ACC112 (cell line): ENCODE results near the gene FBP1.
"Not testable (repeated sequence)": the region's sequence is repeated elsewhere in the genome, so short reads cannot be mapped to it uniquely, and the experiment has no call there.

Source experiments
- H2AFZ ChIP-seq: fragments of 200-600 bp; sonication (generic); one replicate; pipeline ENCODE4 v1.6.0; 2017; ENCODE audit warnings: antibody characterized with exemption, low read length; ENCODE audit not compliant: unreplicated experiment
- H3K27ac ChIP-seq: fragments of 200-600 bp; sonication (generic); 2 replicates; pipeline ENCODE4 v1.5.1; 2014; ENCODE audit warnings: low read depth, mild to moderate bottlenecking, antibody characterized with exemption, low read length, moderate library complexity
- H3K27me3 ChIP-seq: fragments of 200-600 bp; sonication (generic); 2 replicates; pipeline ENCODE4 v1.6.1; 2014; ENCODE audit warnings: mild to moderate bottlenecking, antibody characterized with exemption, low read length, moderate library complexity, mixed read lengths; ENCODE audit not compliant: insufficient read depth
- H3K36me3 ChIP-seq: fragments of 200-600 bp; sonication (generic); 2 replicates; pipeline ENCODE4 v1.6.1; 2016; ENCODE audit warnings: mild to moderate bottlenecking, antibody characterized with exemption, low read length, moderate library complexity, mixed read lengths; ENCODE audit not compliant: insufficient read depth
- H3K4me1 ChIP-seq: fragments of 200-600 bp; sonication (generic); one replicate; pipeline ENCODE4 v1.6.1; 2016; ENCODE audit warnings: low read length, mixed read lengths; ENCODE audit not compliant: insufficient read depth, unreplicated experiment, control insufficient read depth
- H3K4me3 ChIP-seq: fragments of 200-600 bp; sonication (generic); 2 replicates; pipeline ENCODE4 v1.5.1; 2014; ENCODE audit warnings: mild to moderate bottlenecking, low read depth, low read length
- H3K79me2 ChIP-seq: fragments of 200-600 bp; sonication (generic); one replicate; pipeline ENCODE4 v1.6.0; 2016; ENCODE audit warnings: low read length; ENCODE audit not compliant: control insufficient read depth, unreplicated experiment, insufficient read depth

FBP1 gene

GRCh38 chr9:94577036-94577435, 62.3 kb downstream of the FBP1 start:
- no peak overlapping the region for H3K4me3 ChIP-seq
- H3K79me2 ChIP-seq: no peaks in the 10 kb centered on the region
- peaks cover 22% of the 10 kb centered on the region for H3K27me3 ChIP-seq
- H3K36me3 ChIP-seq: no peaks in the 10 kb centered on the region
- no peaks in the 10 kb centered on the region for H3K4me1 ChIP-seq
- no peak overlapping the region for H3K27ac ChIP-seq
- no peak overlapping the region for H2AFZ ChIP-seq

GRCh38 chr9:94576131-94576530, 63.2 kb downstream of the FBP1 start:
- Histone ChIP-seq H3K36me3 (no peaks in the 10 kb centered on the region), H3K27me3 (peaks cover 31% of the 10 kb centered on the region), H3K27ac (no peak overlapping the region), H3K79me2 (no peaks in the 10 kb centered on the region), H3K4me3 (no peak overlapping the region), H2AFZ (no peak overlapping the region), H3K4me1 (no peaks in the 10 kb centered on the region)

DNA sequence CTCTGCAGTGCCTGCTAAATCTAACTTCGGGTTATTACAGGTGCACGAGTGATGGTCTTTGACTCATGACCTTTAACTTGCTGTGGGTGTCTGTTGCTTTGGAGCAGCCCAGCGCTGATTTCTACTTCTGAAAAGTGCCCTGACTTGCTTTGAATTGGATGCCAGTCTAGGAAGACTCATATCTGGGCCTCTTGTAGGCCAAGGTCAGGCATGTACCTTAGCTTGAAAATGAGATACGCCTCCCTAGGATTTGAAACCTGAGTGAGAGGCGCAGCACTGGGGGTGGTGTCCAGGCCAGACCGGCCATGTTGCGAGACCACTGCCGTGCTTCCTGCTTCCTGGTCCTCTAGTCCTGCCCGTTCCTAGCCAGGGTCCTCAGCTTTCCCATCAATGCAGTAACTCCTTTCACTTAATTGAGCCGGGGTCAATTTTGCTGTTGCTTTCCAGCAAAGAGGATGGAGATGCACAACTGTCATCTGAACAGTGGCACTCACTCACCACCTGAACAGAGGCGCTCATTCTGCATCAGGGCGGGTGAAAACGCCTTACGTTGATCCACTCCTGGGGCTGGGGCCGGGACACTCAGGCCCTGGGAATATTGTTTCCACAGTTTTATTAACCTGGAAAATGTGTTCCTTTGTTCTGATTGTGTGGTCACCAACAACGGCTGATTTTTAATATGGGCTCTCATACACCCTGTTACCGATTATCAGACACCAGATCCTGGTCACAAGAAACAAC, 70.2 kb downstream of the FBP1 start:
- H3K4me3 ChIP-seq: no peak overlapping the region
- no peak overlapping the region for H2AFZ ChIP-seq
- no peaks in the 10 kb centered on the region for H3K36me3 ChIP-seq
- H3K27me3 ChIP-seq: peaks cover 54% of the 10 kb centered on the region
- no peaks in the 10 kb centered on the region for H3K4me1 ChIP-seq
- H3K79me2 ChIP-seq: no peaks in the 10 kb centered on the region
- H3K27ac ChIP-seq: no peak overlapping the region

- H3K4me1 ChIP-seq: no peaks in the 10 kb centered on the region
- H3K36me3 ChIP-seq: no peaks in the 10 kb centered on the region
- no peak overlapping the region for H3K27ac ChIP-seq
- no peak overlapping the region for H2AFZ ChIP-seq
- peaks cover 46% of the 10 kb centered on the region for H3K27me3 ChIP-seq
- H3K4me3 ChIP-seq: no peak overlapping the region
- H3K79me2 ChIP-seq: no peaks in the 10 kb centered on the region
Observed at GRCh38 chr9:94568250-94568889, 70.9 kb downstream of the FBP1 start.

- Histone ChIP-seq H3K36me3 (no peaks in the 10 kb centered on the region), H3K27ac (no peak overlapping the region), H2AFZ (no peak overlapping the region), H3K79me2 (no peaks in the 10 kb centered on the region), H3K4me1 (no peaks in the 10 kb centered on the region), H3K4me3 (no peak overlapping the region), H3K27me3 (peaks cover 38% of the 10 kb centered on the region)
Observed at GRCh38 chr9:94567271-94567670, 72.0 kb downstream of the FBP1 start.

DNA sequence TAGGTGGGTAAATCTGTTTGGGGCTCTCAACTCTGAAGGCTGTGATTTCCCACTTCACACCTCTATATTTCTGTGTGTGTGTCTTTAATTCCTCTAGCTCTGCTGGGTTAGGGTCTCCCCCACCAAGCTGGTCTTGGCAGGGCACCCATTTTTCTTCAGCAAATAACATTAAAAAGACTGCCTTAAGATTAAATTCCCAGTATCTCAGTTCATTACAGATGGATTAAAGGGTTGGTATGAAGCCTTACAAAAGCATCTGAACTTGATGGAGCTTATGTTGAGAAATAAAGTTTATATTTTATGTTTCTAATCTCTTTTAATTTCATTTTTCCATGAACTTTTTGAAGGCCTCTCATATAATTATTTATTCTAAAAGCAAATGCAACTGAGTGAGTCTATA, 72.8 kb downstream of the FBP1 start:
- Histone ChIP-seq H3K4me3 (no peak overlapping the region), H3K27ac (no peak overlapping the region), H3K36me3 (no peaks in the 10 kb centered on the region), H2AFZ (no peak overlapping the region), H3K79me2 (no peaks in the 10 kb centered on the region), H3K4me1 (no peaks in the 10 kb centered on the region), H3K27me3 (peaks cover 31% of the 10 kb centered on the region)

DNA sequence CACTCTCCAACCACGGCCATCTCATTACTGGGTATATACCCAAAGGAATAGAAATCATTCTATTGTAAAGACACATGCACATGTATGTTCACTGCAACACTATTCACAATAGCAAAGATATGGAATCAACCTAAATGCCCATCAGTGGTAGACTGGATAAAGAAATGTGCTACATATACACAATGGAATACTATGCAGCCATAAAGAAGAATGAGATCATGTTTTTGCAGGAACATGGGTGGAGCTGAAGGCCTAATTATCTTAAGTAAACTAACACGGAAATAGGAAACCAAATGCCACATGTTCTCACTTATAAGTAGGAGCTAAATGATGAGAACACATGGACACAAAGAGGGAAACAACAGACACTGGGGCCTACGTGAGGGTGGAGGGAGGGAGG, 75.0 kb downstream of the FBP1 start:
- H3K36me3 ChIP-seq, H3K4me1 ChIP-seq, H3K79me2 ChIP-seq, H3K4me3 ChIP-seq, H3K27ac ChIP-seq, H2AFZ ChIP-seq: not testable (repeated sequence)
- H3K27me3 ChIP-seq: peaks cover 12% of the 10 kb centered on the region

- Histone ChIP-seq H3K4me3 (no peak overlapping the region), H3K79me2 (no peaks in the 10 kb centered on the region), H2AFZ (no peak overlapping the region), H3K27me3 (peaks cover 12% of the 10 kb centered on the region), H3K36me3 (no peaks in the 10 kb centered on the region), H3K27ac (no peak overlapping the region), H3K4me1 (no peaks in the 10 kb centered on the region)
Observed at GRCh38 chr9:94563548-94563947, 75.8 kb downstream of the FBP1 start.

DNA sequence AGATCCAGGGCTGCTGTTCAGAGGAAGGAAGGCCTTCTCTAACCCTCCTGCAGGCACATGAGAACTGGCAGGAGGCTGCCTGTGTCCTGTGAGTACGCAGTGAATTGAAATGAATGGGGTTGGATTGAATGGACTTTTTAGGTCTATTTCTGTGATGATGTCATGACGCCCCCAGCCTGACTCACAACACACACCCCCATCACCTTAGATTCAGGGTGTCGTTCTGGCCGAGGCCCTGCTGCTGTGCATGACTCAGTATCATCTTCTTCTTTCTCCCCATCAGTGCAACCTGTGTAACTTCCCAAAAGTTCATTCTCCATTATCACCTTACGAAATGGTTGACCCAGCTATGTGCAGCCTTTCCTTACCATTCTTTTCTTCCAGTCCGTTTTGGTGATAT, 79.1 kb downstream of the FBP1 start:
- no peak overlapping the region for H2AFZ ChIP-seq
- no peak overlapping the region for H3K4me3 ChIP-seq
- H3K27me3 ChIP-seq: peaks cover 3% of the 10 kb centered on the region; the same call in 1 of the 2 replicates
- no peak overlapping the region for H3K27ac ChIP-seq
- no peaks in the 10 kb centered on the region for H3K36me3 ChIP-seq
- no peaks in the 10 kb centered on the region for H3K79me2 ChIP-seq
- no peaks in the 10 kb centered on the region for H3K4me1 ChIP-seq

- Histone ChIP-seq H3K79me2 (no peaks in the 10 kb centered on the region), H3K4me3 (no peak overlapping the region), H3K4me1 (no peaks in the 10 kb centered on the region), H3K27ac (no peak overlapping the region), H2AFZ (no peak overlapping the region), H3K36me3 (no peaks in the 10 kb centered on the region), H3K27me3 (no peaks in the 10 kb centered on the region; the same call in 1 of the 2 replicates)
Observed at GRCh38 chr9:94557376-94557775, 81.9 kb downstream of the FBP1 start.
